ENCODE measurements around the gene TMEM161B.
A peak's percentile ranks its signal among the peaks of the same experiment; 100 is the strongest.
"Not testable (repeated sequence)": the region's sequence is repeated elsewhere in the genome, so short reads cannot be mapped to it uniquely, and the experiment has no call there.

The TMEM161B gene

DNA sequence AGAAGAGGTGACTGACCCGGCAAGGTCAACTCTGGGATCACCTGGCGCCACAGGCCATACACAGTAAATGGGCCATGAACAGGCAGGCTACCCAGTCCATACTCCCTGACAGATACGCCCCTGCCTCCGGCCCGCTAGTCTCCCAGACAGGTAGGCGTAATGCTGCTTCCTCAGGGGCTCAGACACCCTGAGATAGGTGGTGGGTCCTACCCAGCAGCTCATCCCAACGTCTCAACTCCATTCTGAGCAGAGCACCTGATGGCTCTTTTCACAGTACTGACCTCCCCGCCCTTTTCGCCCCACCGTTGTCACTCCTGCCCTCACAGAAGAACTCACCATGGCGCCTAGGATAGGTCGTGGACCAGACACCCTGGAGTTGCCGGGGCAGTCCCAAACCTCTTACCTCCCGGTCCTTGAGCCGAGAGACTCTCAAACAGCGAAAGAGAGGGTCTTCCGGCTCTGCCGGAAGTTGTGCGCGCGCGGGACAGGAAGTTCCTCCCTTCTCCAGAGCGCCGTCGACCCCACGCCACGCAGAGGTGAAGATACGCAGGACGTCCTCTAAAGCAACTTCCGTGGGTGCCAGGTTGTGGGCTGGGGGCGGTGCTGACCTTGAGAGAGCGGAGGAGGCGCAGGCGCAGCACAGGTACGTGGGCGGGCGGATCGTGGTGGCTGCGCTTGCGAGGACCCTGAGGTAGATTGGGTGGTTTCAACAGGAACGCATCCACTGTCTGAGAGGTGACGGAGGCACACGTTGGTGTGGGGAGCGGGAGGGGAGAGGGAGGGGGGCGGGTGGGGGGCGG, at the start of gene TMEM161B:
TMEM161B (minus strand) TSS at position 461 of the 800 bp plus-strand sequence; CDS start at position 339, 122 bp downstream.
- peak; percentile 66 for DNase-seq (ENCODE audit: low spot score)

GRCh38 chr5:88304356-88304755, 35.7 kb upstream of the TMEM161B start:
- DNase-seq (ENCODE audit: low spot score), result no peak

DNA sequence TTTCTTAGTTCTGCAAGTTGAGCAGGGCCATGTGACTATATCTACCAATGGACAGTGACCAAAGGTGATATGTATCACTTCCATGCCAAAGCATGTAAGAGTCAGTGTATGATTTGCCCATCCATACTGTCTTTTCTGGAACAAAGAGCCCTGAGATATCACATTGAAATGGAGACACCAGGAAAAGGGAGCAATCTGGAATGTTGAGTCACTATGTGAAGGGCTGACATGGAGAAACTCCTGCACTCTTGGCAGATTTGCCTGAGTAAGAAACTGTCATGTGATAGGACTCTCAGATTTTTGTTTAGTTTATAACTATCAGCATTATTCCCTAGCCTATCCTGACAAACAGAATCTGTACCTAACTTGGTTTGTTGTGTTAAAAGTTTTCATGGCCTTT, 29.8 kb upstream of the TMEM161B start:
- no peak for DNase-seq (ENCODE audit: low spot score)

GRCh38 chr5:88290801-88291200, 22.2 kb upstream of the TMEM161B start:
- no peak for DNase-seq (ENCODE audit: low spot score)

DNA sequence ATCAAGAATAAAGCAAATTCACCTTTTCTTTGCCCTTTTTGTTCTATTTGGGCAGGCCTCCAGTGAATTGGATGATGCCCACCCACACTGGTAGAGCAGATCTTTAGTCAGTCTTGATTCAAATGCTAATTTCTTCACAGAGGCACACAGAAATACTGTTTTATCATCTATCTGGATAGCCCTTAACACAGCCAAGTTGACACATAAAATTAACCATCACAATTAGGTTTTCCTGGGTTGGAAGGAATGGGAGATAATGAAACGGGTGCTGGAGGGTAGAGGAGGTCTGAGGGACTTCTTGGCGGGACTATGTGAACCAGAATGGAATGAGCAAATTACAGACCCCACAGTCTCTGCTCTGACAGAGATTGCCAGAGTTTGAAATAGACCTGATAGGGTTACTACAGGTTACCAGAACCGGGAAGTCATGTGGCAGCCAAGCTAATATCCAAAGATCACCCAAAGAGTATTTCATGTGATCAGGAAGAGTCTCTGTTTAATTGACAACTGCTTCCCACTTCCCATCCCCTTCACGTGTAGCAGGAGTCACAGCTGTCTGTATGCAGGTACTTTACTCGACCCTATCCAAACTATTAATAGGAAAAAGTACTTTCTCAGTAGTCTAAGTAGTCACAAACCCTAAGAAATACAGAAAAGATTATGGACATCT, 20.0 kb upstream of the TMEM161B start:
- DNase-seq (ENCODE audit: low spot score), result no peak

GRCh38 chr5:88287846-88288527, 19.3 kb upstream of the TMEM161B start:
- no peak for DNase-seq (ENCODE audit: low spot score)

DNA sequence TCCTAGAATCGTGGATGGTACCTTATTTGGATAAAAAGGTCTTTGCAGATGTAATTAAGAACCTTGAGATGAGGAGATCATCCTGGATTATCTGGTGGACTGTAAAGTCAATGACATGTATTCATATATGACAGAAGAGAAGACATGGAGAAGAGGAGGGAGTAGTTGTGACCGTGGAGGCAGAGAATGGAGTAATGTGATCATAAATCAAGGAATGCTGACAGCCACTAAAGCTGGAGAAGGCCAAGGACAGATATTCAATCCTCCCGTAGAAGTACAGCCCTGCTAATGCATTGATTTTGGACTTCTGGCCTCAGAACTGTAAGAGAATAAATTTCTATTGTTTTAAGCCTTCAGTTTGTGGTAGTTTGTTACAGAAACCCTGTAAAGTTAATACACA, 18.7 kb upstream of the TMEM161B start:
- no peak for DNase-seq (ENCODE audit: low spot score)

DNA sequence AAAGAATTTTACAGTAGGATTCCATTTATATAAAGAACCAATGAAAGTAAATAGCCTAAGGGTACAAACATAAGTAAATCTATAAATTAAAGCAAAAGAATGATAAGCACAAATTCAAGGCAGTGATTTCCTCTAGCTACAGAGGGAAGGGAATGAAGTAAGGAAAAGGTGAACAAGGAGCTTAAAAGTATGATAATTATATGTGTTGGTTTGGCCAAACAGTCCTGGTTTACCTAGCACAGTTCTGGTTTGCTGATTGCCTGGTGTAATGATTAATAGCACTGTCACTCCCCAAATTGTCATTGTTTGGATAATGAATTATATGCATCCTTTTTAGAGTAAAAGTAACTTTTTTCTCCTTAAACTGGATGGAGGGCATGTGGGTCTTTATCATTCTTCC, 15.0 kb upstream of the TMEM161B start:
- no peak for DNase-seq (ENCODE audit: low spot score)

DNA sequence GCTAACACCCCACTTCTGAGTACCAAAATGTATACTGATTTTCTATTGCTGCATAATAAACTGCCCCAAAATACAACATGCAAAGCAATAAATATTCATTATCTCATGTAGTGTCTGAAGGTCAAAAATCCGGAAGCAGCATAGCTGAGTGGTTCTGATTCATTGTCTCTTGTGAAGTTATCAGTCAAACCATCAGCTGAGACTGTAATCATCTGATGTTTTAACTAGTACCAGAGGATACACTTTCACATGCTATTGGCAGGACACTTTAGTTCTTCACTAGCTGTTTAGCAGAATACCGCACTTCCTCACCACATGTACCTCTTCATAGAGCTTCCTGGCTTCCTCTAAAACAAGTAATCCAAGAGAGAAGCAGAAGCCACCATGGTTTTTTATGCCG, 12.7 kb upstream of the TMEM161B start:
- no peak for DNase-seq (ENCODE audit: low spot score)

- DNase-seq (ENCODE audit: low spot score), result no peak
Observed at GRCh38 chr5:88279584-88279983, 10.9 kb upstream of the TMEM161B start.

DNA sequence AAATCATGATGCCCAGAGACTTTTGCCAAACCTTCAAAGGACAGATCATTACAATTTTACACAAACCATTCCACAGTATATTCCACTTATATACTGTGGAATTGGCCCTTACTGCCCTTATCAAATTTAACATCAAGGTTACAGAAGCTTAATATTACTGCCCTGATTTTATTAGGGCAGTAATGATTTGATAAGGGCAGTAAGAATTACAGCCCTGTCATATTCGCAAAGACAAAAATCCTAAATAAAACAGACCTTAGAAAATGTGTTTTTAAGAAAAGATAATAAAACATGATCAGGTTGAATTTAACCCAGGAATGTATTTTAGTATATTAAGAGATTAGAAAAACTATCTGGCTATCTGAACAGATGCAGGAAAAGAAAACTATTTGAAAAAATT, 7.7 kb upstream of the TMEM161B start:
- DNase-seq (ENCODE audit: low spot score), result no peak

DNA sequence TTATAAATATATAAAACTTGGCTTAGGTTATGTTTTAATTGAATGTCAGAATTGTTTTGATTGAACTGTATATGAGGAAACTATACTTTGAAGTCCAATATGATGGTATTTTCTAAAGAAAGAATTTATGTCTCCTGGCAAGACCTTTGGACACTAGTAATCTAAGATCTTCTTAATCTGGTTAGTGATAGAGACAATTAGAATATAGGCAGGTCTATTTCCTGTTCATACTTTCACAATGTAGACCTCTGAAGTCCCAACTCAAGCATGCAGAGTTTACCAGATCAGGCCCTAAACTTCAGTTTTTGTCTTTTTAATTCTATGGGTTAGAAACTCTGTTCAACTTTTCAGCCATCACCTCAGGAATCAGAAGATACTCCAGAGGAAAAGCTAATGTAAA, 6.9 kb upstream of the TMEM161B start:
- no peak for DNase-seq (ENCODE audit: low spot score)

- peak; percentile 21 for DNase-seq (ENCODE audit: low spot score)
Observed at GRCh38 chr5:88269222-88269771, 652 bp upstream of the TMEM161B start.

DNA sequence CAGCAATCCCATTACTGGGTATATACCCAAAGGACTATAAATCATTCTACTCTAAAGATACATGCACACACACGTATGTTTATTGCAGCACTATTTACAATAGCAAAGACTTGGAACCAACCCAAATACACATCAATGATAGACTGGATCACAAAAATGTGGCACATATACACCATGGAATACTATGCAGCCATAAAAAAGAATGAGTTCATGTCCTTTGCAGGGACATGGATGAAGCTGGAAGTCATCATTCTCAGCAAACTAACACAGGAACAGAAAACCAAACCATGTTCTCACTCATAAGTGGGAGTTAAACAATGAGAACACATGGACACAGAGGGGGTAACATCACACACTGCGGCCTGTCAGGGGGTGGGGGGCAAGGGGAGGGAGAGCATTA, 4.1 kb downstream of the TMEM161B start:
- not testable (repeated sequence) for DNase-seq (ENCODE audit: low spot score)

- DNase-seq (ENCODE audit: low spot score), result no peak
Observed at GRCh38 chr5:88263349-88263748, 5.3 kb downstream of the TMEM161B start.

- no peak for DNase-seq (ENCODE audit: low spot score)
Observed at GRCh38 chr5:88262116-88262515, 6.5 kb downstream of the TMEM161B start.

DNA sequence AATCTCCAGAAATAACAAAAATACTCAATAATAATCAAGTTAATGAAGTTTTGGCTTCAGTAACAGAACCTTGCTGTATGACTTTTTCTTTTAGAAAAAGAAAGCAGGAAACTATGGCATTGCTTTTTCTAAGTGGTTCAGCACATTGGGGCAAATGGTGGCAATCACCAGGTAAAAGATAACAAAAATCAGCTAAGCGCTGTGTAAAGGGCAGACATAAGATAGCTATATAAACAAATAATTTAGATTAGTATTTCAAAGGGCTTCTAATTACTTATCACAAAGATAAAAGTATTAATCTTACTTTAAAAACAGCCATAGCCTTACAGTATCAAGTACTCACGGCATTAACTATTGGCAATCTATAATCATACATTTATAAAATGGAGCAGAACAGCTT, 10.0 kb downstream of the TMEM161B start:
- DNase-seq (ENCODE audit: low spot score), result no peak

- no peak for DNase-seq (ENCODE audit: low spot score)
Observed at GRCh38 chr5:88256872-88257271, 11.8 kb downstream of the TMEM161B start.

DNA sequence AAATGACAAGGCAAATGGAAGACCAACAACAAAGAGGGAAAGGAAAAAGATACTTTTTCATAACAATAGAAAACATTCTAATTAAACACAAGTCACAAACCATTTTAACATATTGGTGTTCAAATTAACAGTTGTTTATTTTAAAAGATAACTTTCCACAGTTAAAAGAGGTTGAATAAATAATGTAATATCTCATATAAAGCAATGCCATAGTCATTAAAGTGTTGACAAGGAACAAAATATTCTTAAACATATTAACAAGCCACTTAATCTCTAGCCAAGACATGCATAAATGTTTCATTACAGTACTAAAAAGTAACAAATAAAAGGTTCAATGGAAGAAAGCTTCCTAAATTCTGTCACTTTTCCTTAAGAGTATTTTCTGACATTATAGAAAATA, 12.6 kb downstream of the TMEM161B start:
- DNase-seq (ENCODE audit: low spot score), result no peak

GRCh38 chr5:88254320-88254719, 14.3 kb downstream of the TMEM161B start:
- no peak for DNase-seq (ENCODE audit: low spot score)

GRCh38 chr5:88251048-88251711, 17.5 kb downstream of the TMEM161B start:
- no peak for DNase-seq (ENCODE audit: low spot score)

- DNase-seq (ENCODE audit: low spot score), result no peak
Observed at GRCh38 chr5:88250010-88250409, 18.6 kb downstream of the TMEM161B start.

Measured in hematopoietic multipotent progenitor cell treated with erythropoietin and hydrocortisone succinate and interleukin-3 and kit ligand, for 17 days (in vitro differentiated cells).